ENCODE data around the gene MAP1S. TPM values are rescaled to one million over a fixed set of nuclear protein-coding genes. Genes with fewer than 3 reads are reported as not detected.

Gene MAP1S
- total RNA-seq, 6 experiments from 2014 or later, result 11.1 to 31.3 (median 14.9) TPM

DNA sequence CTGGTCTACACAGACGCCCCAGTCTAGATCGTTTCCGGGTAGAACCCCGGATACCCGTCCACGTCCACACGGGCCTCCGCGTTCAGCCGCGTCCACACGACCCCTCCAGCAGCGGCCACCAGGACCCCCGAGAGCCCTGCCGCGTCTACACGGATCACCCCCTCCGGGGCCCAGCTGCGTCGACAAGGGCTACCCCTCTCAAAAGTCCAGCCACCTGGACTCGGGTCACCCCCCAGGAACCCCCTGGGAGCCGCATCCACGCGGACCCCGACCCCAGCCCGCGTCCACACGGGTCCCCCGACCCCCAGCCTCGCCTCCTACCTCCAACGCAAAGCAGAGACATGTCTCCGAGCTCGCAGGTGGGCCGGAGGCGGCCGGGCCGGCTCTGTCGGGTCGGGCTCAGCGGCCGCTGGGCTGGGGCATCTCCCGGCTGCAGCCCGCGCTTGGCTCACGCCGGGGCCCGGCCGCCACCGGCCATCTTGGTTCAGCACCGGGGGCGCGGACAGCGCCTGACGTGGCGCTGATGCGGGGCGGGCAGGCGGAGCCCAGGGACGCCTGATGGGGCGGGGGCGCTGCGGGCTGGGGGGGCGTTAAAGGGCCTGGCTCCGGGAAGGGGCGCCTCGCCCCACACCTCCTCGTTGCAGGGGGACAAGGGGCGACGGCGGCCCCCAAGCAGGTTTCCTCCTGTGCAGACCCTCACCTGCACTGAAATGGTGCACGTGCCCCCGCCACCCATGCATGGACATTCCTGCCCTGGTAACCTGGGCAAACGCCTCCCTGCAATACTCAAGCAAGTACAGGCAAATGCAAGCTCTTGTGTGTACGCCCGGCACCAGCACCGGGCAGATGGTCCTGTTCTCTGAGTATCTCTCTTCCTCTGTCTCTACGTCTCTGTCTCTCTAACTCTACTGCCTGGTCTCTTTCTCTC, 31.2 kb upstream of the MAP1S start, which contains the start of gene UNC13A:
Gene UNC13A, minus strand, starts transcription at position 498 of the 928 bp plus-strand sequence. Its CDS starts 155 bp downstream, at position 343.
- no peaks in the 10 kb centered on the region for H3K36me3 ChIP-seq
- H3K4me1 ChIP-seq, result no peaks in the 10 kb centered on the region
- WGBS (ENCODE audit: insufficient coverage, low coverage, low lambda C conversion rate, missing lambda C conversion rate), result 6% methylated on average over 28 of the region's 77 CpGs
- no peak for TF ChIP-seq POLR2A (IDR thresholded peaks at IDR 0.05)
- TF ChIP-seq, protein P1, sequence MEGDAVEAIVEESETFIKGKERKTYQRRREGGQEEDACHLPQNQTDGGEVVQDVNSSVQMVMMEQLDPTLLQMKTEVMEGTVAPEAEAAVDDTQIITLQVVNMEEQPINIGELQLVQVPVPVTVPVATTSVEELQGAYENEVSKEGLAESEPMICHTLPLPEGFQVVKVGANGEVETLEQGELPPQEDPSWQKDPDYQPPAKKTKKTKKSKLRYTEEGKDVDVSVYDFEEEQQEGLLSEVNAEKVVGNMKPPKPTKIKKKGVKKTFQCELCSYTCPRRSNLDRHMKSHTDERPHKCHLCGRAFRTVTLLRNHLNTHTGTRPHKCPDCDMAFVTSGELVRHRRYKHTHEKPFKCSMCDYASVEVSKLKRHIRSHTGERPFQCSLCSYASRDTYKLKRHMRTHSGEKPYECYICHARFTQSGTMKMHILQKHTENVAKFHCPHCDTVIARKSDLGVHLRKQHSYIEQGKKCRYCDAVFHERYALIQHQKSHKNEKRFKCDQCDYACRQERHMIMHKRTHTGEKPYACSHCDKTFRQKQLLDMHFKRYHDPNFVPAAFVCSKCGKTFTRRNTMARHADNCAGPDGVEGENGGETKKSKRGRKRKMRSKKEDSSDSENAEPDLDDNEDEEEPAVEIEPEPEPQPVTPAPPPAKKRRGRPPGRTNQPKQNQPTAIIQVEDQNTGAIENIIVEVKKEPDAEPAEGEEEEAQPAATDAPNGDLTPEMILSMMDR (IDR thresholded peaks at IDR 0.05), result no peak
- H3K4me3 ChIP-seq, result no peak within 1 kb of the TSS
- DNase-seq (peak in 1 of 3 donors; percentile 40), ATAC-seq (peak; percentile 46 to 71 (median 52))
- H3K27me3 ChIP-seq, result peaks cover 0 to 11% of the 10 kb centered on the region in 2 donors
- H3K27ac ChIP-seq, result no peak within 1 kb of the TSS
- H3K9me3 ChIP-seq, result no peaks in the 10 kb centered on the region
- intact Hi-C loops (cut with DNase I), result no loop called here

DNA sequence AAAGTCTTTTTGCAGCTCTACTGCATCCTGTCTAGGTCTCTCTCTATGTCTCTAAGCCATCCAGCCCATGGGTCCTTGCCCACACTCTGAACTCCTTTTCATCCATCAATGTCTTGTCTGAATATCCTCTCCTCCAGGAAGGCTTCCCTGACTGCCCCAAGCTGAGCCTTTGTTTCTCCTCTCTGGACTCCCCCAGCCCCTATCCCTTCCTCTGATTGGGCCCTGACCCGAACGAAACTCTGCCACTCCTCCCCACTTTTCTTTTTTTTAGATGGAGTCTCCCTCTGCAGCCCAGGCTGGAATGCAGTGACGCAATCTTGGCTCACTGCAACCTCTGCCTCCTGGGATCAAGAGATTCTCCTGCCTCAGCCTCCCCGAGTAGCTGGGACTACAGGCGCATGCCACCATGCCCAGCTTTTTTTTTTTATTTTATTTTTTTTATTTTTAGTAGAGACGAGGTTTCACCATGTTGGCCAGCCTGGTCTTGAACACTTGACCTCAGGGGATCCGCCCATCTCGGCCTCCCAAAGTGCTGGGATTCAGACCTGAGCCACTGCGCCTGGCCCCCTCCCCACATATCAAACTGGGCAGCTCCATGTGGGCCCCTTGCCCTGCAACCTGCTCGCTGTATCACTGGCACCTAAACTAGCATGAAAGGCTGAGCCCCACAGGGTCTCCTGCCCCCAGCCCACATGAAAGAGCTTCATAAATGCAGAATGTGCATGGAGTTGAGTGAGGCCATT, 30.3 kb upstream of the MAP1S start:
- DNase-seq (no peak), ATAC-seq (no peak)
- WGBS (ENCODE audit: insufficient coverage, low coverage, low lambda C conversion rate, missing lambda C conversion rate), result 37% methylated on average over 9 of the region's 10 CpGs
- intact Hi-C loops (cut with DNase I), result no loop called here
- H3K36me3 ChIP-seq, result no peaks in the 10 kb centered on the region
- H3K27me3 ChIP-seq, result peaks cover 0 to 11% of the 10 kb centered on the region in 2 donors
- H3K27ac ChIP-seq, result no peak overlapping the region
- H3K4me1 ChIP-seq, result no peaks in the 10 kb centered on the region
- H3K9me3 ChIP-seq, result no peaks in the 10 kb centered on the region
- H3K4me3 ChIP-seq, result no peak overlapping the region
- TF ChIP-seq, protein P1 (IDR thresholded peaks at IDR 0.05), result no peak
- no peak for TF ChIP-seq POLR2A (IDR thresholded peaks at IDR 0.05)

DNA sequence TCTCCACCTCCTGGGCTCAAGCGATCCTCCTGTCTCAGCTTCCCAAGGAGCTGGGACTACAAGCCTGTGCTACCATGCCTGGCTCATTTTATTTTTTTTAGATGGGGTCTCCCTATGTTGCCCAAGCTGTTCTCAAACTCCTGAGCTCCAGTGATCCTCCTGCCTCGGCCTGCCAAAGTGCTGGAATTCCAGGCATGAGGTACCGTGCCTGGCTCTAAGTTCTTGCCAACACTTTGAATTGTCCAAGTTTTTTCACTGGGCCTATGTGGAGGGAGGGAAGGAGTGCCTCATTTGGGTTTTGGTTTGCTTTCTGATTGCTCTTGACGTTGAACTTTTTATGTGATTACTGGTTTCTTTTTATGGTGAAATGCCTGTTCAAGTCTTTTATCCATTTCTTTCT, 26.7 kb upstream of the MAP1S start:
- H3K27ac ChIP-seq, result no peak overlapping the region
- ATAC-seq (no peak), DNase-seq (no peak)
- H3K4me1 ChIP-seq, result no peaks in the 10 kb centered on the region
- H3K9me3 ChIP-seq, result no peaks in the 10 kb centered on the region
- TF ChIP-seq, protein P1 (IDR thresholded peaks at IDR 0.05), result no peak
- TF ChIP-seq POLR2A (IDR thresholded peaks at IDR 0.05), result no peak
- whole genome bisulfite sequencing (ENCODE audit: insufficient coverage, low coverage, low lambda C conversion rate, missing lambda C conversion rate), result 63% methylated on average over 3 of the region's 4 CpGs
- intact Hi-C loops (cut with DNase I), result no loop called here
- peaks cover 0 to 16% of the 10 kb centered on the region in 2 donors for H3K27me3 ChIP-seq
- H3K36me3 ChIP-seq, result no peaks in the 10 kb centered on the region
- no peak overlapping the region for H3K4me3 ChIP-seq

DNA sequence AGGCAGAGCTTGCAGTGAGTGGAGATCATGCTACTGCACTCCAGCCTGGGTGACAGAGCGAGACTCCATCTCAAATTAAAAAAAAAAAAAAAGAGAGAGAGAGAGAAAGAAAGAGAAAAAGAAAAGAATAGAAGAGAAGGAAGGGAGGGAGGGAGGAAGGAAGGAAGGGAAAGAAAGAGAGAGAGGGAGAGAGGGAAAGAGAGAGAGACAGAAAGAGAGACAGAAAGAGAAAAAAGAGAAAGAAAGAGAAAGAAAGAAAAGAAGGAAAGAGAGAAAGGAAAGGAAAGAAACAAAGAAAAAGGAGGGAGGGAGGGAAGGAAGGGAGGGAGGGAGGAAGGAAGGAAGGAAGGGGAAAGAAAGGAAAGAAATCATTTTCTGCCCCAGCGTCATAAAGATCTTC, 24.1 kb upstream of the MAP1S start:
- H3K9me3 ChIP-seq, result no peaks in the 10 kb centered on the region
- WGBS (ENCODE audit: insufficient coverage, low coverage, low lambda C conversion rate, missing lambda C conversion rate), result 36% methylated on average over 1 of the region's 2 CpGs
- intact Hi-C loops (cut with DNase I), result no loop called here

More for the DNA sequence above, 24.1 kb upstream of the MAP1S start:
- TF ChIP-seq POLR2A (IDR thresholded peaks at IDR 0.05), result no peak
- TF ChIP-seq, protein P1 (IDR thresholded peaks at IDR 0.05), result no peak
- ATAC-seq (no peak), DNase-seq (no peak)
- Histone ChIP-seq H3K27ac (no peak overlapping the region), H3K27me3 (peaks cover 0 to 5% of the 10 kb centered on the region in 2 donors), H3K36me3 (no peaks in the 10 kb centered on the region), H3K4me3 (no peak overlapping the region), H3K4me1 (no peaks in the 10 kb centered on the region)

Data from right lobe of liver (tissue), 6 donors.